GM10266 (cell line): ENCODE data around the gene APOA4.

Experiments
- DNase-seq: peaks from one replicate; pipeline ENCODE4 v3.0.0; 2012; ENCODE audit errors: extremely low spot score
- TF ChIP-seq, protein P1 (sequence below): IDR thresholded peaks from 2 replicates; pipeline ENCODE4 v1.5.1; 2012; ENCODE audit warnings: mild to moderate bottlenecking, low read depth; ENCODE audit not compliant: control insufficient read depth, insufficient read depth; ENCODE audit errors: missing control alignments

The APOA4 gene

GRCh38 chr11:116840746-116841296, 17.7 kb upstream of the APOA4 start:
- TF ChIP-seq, protein P1, sequence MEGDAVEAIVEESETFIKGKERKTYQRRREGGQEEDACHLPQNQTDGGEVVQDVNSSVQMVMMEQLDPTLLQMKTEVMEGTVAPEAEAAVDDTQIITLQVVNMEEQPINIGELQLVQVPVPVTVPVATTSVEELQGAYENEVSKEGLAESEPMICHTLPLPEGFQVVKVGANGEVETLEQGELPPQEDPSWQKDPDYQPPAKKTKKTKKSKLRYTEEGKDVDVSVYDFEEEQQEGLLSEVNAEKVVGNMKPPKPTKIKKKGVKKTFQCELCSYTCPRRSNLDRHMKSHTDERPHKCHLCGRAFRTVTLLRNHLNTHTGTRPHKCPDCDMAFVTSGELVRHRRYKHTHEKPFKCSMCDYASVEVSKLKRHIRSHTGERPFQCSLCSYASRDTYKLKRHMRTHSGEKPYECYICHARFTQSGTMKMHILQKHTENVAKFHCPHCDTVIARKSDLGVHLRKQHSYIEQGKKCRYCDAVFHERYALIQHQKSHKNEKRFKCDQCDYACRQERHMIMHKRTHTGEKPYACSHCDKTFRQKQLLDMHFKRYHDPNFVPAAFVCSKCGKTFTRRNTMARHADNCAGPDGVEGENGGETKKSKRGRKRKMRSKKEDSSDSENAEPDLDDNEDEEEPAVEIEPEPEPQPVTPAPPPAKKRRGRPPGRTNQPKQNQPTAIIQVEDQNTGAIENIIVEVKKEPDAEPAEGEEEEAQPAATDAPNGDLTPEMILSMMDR = no peak
- DNase-seq = no peak

GRCh38 chr11:116840224-116840745, 17.2 kb upstream of the APOA4 start:
- no peak for DNase-seq
- TF ChIP-seq, protein P1 = peak; percentile 4

DNA sequence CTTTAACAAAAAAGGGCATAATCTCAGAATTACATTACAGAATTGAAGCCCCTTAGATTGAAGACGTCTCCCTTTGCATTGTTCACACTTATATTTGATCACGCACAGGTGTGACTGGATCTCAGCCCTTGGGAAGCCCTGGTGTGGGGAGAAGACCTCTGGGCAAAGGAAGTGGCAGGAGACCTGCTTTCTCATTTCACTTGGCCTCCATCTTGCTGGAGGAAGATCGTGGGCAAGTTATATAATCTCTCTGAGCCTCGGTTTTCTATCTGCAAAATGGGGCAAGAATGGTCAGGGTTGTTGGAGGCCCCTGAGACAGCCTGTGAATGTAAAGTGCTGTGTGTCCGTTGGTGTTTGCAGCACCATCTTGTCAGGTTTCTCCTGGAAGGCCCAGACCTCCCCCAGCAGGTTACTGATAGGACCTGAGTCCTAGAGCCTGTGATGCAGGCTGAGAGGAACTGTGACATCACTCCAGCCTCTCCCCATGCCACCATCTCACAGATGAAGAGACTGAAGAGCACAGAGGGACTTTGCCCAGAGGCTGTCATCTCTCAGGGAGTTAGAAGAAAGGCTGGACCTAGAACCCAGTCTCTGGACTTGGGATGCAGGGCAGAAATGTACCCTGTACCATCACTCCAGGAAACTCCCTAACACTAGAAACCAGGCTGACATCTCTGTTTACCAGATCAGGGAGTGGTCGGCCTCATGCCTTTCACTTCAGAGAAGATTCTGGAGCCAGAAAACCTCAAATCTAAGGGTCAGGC, 15.4 kb upstream of the APOA4 start:
- DNase-seq = no peak
- TF ChIP-seq, protein P1 = no peak

GRCh38 chr11:116837231-116838091, 14.4 kb upstream of the APOA4 start, which contains the start of gene APOA1:
TSS of gene APOA1 (minus strand) at chr11:116837622. CDS start at chr11:116837387, 235 bp downstream.
- TF ChIP-seq, protein P1 = no peak

DNA sequence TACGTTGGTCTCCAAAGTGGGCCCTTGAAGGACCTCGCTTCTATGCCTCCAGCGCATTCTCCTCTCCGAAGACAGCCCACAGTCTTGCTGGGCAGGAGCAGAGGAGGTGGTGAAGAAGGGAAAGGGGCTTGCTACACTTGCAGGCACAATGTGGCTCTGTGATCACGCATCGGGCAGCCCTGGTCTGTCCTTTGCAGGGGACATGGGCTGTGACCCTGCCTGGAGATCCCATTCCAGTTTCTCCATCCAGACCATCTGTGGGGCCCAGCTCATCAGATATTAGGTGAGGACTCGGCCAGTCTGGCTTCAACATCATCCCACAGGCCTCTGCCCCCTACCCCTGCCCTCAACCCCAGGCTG, 13.5 kb upstream of the APOA4 start:
- DNase-seq = no peak
- TF ChIP-seq, protein P1 = no peak

More at GRCh38 chr11:116837231-116838091, 14.4 kb upstream of the APOA4 start, which contains the start of gene APOA1:
- no peak for DNase-seq

DNA sequence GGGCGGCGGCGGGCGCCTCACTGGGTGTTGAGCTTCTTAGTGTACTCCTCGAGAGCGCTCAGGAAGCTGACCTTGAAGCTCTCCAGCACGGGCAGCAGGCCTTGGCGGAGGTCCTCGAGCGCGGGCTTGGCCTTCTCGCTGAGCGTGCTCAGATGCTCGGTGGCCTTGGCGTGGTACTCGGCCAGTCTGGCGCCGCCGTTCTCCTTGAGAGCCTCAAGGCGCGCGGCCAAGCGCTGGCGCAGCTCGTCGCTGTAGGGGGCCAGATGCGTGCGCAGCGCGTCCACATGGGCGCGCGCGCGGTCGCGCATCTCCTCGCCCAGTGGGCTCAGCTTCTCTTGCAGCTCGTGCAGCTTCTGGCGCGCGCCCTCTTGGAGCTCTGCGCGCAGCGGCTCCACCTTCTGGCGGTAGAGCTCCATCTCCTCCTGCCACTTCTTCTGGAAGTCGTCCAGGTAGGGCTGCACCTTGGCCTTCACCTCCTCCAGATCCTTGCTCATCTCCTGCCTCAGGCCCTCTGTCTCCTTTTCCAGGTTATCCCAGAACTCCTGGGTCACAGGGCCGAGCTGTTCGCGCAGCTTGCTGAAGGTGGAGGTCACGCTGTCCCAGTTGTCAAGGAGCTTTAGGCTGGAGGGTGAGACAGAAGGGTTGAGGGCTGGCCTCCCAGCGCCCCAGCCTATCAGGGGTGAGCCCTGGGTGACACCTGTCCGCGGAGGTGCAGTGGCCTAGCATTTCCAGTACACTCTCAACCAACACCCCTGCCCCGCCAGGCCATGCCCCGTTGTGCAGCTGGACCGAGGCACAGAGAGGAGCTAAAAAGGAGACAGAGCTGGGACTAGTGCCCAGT, 12.9 kb upstream of the APOA4 start:
- TF ChIP-seq, protein P1 = peak; percentile 69
- DNase-seq = peak; percentile 88
